Stomach smooth muscle (tissue), 2 donors: Measurements from ENCODE around the gene ADAM15.

Source experiments
- H3K27ac ChIP-seq: one replicate; pipeline ENCODE4 v1.7.0; 2013; ENCODE audit warnings: mild to moderate bottlenecking, low read length, inconsistent platforms
- H3K27me3 ChIP-seq, 2 donors: one replicate each; pipeline ENCODE4 v1.7.0; 2013; ENCODE audit warnings: low read length in 2 of 2; ENCODE audit not compliant: insufficient read depth in 2 of 2, control insufficient read depth in 1 of 2
- H3K36me3 ChIP-seq, 2 donors: one replicate each; pipeline ENCODE4 v1.7.0; 2013; ENCODE audit warnings: low read length in 2 of 2; ENCODE audit not compliant: control insufficient read depth in 2 of 2, insufficient read depth in 2 of 2
- H3K4me1 ChIP-seq: one replicate; pipeline ENCODE4 v1.7.0; 2013; ENCODE audit warnings: low read length; ENCODE audit not compliant: control insufficient read depth, insufficient read depth
- H3K4me3 ChIP-seq, 2 donors: one replicate each; pipeline ENCODE4 v1.7.0; 2013; ENCODE audit warnings: low read length in 2 of 2
- H3K9ac ChIP-seq, 2 donors: one replicate each; pipeline ENCODE4 v1.7.0; 2013; ENCODE audit warnings: low read length in 2 of 2, mild to moderate bottlenecking in 1 of 2
- H3K9me3 ChIP-seq, 2 donors: one replicate each; pipeline ENCODE4 v1.7.0; 2013; ENCODE audit warnings: low read length in 2 of 2; ENCODE audit not compliant: control insufficient read depth in 2 of 2
- donor health status: healthy.
- donor health status: Pancreatic carcinoma.

ADAM15 gene

DNA sequence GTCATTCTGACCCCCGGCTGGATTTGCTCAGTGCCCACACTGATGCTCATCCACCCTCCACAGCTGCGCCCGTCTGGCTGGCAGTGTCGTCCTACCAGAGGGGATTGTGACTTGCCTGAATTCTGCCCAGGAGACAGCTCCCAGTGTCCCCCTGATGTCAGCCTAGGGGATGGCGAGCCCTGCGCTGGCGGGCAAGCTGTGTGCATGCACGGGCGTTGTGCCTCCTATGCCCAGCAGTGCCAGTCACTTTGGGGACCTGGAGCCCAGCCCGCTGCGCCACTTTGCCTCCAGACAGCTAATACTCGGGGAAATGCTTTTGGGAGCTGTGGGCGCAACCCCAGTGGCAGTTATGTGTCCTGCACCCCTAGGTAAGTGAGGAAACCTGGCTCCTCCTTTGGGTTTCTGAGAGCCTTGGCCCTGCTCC is 6.7 kb downstream of the ADAM15 start:
- H3K36me3 ChIP-seq = peaks cover 33 to 35% of the 10 kb centered on the region in 2 donors
- peaks cover 18% of the 10 kb centered on the region for H3K4me1 ChIP-seq
- H3K9me3 ChIP-seq = no peaks in the 10 kb centered on the region
- H3K9ac ChIP-seq = no peak overlapping the region
- H3K27me3 ChIP-seq = peaks cover 0 to 5% of the 10 kb centered on the region in 2 donors
- H3K4me3 ChIP-seq = no peak overlapping the region
- no peak overlapping the region for H3K27ac ChIP-seq

DNA sequence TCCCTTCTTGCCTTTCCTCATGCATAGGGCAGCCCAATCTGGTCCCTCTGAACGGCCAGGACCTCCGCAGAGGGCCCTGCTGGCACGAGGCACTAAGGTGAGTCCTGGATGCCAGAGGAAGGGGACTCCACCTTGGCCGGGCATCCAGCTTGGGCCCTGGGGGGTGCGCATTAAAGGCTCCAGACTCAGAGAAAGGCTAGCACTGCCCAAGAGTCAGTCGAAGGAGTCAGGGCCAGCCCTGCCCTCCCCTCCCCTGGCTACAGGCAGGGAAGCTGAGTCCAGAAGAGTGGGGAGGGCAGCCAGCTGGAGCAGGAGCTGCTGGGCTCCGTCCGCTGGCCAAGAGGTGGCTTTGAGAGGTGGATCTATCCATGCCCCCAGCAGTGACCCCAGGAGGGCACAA is 9.6 kb downstream of the ADAM15 start:
- Histone ChIP-seq H3K36me3 (peaks cover 25 to 29% of the 10 kb centered on the region in 2 donors), H3K9ac (no peak overlapping the region), H3K27ac (no peak overlapping the region), H3K4me1 (peaks cover 29% of the 10 kb centered on the region), H3K9me3 (no peaks in the 10 kb centered on the region), H3K27me3 (peaks cover 0 to 5% of the 10 kb centered on the region in 2 donors), H3K4me3 (no peak overlapping the region)

DNA sequence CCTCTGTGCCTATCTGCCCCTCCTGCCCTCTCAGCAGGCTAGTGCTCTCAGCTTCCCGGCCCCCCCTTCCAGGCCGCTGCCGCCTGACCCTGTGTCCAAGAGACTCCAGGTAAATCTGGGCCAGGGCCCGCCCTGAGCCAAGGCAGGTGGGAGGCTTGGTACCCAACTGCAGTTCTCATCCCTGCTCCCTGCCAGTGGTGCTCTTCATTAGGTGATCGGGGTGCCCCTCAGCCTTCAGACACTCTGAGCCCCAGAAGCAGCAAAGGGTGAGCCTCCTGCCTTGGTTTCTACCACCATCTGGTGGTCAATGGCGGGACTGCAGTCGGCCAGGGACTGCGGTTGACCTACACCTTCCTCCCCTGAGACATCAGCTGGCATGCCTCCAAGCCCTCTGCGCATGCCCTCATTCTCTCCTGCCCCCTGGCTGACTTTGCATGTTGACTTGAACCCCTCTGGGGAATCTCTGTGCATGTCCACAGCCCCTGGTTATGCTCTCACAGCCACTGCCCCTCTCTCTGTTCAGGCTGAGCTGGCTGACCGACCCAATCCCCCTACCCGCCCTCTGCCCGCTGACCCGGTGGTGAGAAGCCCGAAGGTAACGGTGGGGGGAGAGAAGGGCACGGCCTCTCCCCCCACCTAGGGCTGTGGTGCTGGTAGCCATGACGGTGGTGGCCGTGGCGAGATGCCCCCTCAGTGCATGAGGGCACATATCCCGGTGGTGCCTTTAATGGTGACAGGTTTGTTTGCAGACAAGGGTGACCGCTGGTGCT is 10.4 kb downstream of the ADAM15 start:
- peaks cover 17 to 22% of the 10 kb centered on the region in 2 donors for H3K36me3 ChIP-seq
- no peak overlapping the region for H3K4me3 ChIP-seq
- no peak overlapping the region for H3K27ac ChIP-seq
- H3K4me1 ChIP-seq = peaks cover 29% of the 10 kb centered on the region
- H3K27me3 ChIP-seq = peaks cover 0 to 5% of the 10 kb centered on the region in 2 donors
- H3K9me3 ChIP-seq = no peaks in the 10 kb centered on the region
- H3K9ac ChIP-seq = no peak overlapping the region

DNA sequence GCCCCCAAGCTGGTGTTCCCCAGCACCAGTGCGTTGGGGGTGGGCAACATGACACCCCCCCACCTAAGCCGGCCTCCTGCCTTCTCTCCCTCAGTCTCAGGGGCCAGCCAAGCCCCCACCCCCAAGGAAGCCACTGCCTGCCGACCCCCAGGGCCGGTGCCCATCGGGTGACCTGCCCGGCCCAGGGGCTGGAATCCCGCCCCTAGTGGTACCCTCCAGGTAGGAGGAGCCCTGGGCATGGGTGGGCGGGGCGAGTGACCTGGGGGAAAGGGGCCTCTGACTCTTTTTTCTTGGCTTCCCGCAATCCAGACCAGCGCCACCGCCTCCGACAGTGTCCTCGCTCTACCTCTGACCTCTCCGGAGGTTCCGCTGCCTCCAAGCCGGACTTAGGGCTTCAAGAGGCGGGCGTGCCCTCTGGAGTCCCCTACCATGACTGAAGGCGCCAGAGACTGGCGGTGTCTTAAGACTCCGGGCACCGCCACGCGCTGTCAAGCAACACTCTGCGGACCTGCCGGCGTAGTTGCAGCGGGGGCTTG is 11.1 kb downstream of the ADAM15 start:
- Histone ChIP-seq H3K36me3 (peaks cover 16% of the 10 kb centered on the region in 2 donors), H3K4me1 (peaks cover 29% of the 10 kb centered on the region), H3K27ac (no peak overlapping the region), H3K4me3 (no peak overlapping the region), H3K9ac (no peak overlapping the region), H3K9me3 (no peaks in the 10 kb centered on the region), H3K27me3 (peaks cover 0 to 5% of the 10 kb centered on the region in 2 donors)

DNA sequence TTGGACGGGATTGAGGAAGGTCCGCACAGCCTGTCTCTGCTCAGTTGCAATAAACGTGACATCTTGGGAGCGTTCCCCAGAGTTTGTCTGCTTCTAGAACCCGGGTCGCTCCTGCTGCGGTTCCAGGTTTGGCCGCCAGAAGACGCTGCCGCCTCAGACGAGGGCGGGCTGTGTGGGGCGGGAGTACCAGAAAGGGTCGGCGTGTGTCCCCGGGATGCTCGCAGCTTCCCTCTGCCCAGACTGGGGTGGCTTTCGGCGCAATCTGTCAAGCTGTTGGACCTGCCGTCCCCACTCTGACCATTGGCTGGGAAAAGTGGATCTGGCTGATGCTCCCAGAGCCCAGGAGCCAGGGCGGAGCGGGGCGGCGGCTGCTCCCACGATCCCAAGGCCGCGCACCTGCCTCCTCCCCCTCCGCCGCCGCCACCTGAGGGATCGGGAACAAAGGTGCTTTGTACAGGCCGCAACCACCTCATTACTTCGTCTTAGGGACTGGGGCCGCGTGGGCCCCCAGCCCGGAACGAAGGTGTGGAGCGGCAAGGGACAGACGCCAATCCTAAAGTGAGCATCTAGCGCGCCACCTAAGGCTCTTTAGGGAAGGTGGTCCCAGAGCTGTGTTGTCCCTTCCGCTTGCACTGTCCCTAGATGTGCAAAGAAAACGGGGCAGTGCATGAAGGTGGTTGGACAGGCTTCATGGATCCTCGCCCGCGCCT is 11.7 kb downstream of the ADAM15 start:
- Histone ChIP-seq H3K27me3 (peaks cover 0 to 5% of the 10 kb centered on the region in 2 donors), H3K9me3 (no peaks in the 10 kb centered on the region), H3K9ac (peak overlapping the region in 1 of 2 donors; percentile 29), H3K36me3 (peaks cover 10 to 13% of the 10 kb centered on the region in 2 donors), H3K4me3 (peak overlapping the region; percentile 74 to 84), H3K27ac (peak overlapping the region; percentile 41), H3K4me1 (peaks cover 29% of the 10 kb centered on the region)

DNA sequence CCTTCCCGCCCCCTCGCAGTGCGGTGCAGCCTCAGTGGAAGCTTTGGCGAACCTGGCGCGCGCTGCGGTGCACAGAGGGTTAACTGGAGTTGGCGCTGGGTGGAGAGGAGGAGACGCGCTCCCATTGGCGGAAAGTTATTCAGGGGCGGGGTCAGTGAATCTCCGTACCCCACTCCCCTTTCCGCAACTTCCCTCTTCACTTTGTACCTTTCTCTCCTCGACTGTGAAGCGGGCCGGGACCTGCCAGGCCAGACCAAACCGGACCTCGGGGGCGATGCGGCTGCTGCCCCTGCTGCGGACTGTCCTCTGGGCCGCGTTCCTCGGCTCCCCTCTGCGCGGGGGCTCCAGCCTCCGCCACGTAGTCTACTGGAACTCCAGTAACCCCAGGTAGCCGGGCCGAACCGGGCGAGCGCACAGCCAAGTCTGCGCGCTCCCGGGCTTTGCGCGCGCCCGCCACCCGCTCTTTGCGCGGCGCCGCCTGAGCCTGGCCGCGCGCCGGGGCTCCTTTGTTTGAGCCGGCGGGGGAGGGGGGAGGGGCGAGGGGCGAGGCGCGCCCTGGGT is 12.5 kb downstream of the ADAM15 start, which contains the start of gene EFNA4:
Gene EFNA4, plus strand, starts transcription at position 191 of the 561 bp plus-strand sequence. Its CDS starts 84 bp downstream, at position 275.
- Histone ChIP-seq H3K4me3 (peak within 1 kb of the TSS; percentile 74 to 84), H3K9ac (peak within 1 kb of the TSS; percentile 24 to 60), H3K36me3 (peaks cover 2 to 6% of the 10 kb centered on the region in 2 donors), H3K4me1 (peaks cover 29% of the 10 kb centered on the region), H3K27ac (peak within 1 kb of the TSS; percentile 41), H3K9me3 (no peaks in the 10 kb centered on the region), H3K27me3 (peaks cover 0 to 5% of the 10 kb centered on the region in 2 donors)

DNA sequence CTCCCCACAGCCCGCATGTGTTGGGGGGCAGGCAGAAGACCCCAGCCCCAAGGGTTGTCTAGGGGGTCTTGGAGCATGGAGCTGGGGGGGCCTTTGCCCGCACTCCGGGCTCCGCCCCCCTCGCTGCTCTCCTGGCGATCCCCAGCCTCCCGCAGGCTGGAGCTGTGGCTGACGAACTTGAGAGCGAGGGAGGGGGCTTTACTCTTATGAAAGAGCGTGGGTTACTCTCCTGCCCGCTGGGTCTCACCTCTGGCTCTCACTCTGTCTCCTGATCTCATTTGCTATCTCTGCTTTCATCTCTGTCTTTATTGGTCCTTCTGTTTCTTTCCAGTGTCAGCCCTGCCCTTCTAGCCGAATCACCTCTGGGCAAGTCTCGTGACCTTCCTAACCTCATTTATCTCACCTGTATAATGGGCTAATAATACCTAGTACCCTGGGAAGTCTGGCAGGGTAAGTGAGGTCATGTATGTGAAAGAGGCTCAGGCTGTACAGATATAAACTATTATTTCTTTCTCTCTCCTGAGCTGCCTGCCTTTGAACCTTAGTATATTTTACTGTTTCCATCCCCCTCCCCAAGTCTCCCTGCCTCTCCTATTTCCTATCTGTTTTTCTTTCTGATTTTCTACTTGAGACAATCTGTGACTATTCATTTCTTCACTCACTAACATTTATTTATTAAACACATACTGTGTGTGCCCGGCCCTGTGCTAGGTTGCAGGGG is 13.2 kb downstream of the ADAM15 start:
- no peaks in the 10 kb centered on the region for H3K9me3 ChIP-seq
- peak overlapping the region; percentile 74 to 84 for H3K4me3 ChIP-seq
- H3K27ac ChIP-seq = no peak overlapping the region
- H3K36me3 ChIP-seq = peaks cover 0 to 4% of the 10 kb centered on the region in 2 donors
- H3K9ac ChIP-seq = peak overlapping the region; percentile 7 to 24
- peaks cover 0 to 5% of the 10 kb centered on the region in 2 donors for H3K27me3 ChIP-seq
- peaks cover 29% of the 10 kb centered on the region for H3K4me1 ChIP-seq

DNA sequence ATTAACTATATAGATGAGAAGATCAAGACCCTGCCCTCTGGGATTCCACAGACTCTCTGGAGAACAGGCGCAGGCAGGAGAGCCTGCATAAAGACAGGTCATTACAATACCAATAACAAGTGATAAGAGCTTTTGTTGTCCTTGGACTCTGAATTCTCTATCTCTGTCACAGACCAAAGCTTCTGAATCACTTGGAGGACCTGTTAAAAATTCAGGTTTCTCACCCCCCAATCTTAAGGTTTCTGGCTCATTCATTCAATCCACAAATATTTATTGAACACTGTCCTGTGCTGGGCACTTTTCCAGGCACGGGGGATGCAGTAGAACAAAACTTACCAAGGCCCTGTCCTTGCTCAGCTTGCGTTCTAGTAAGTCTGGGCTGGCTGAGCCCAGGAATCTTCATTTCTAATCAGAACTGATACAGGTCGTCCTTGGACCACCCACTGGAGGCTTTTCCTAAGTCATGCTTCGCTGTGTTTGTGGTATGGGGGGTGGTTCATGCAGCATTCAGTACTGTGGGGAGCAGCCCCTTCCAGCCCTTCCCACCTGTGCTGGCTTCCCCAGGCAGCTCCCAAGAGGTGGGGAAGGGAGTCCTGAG is 13.8 kb downstream of the ADAM15 start:
- no peak overlapping the region for H3K9ac ChIP-seq
- no peaks in the 10 kb centered on the region for H3K9me3 ChIP-seq
- H3K27ac ChIP-seq = no peak overlapping the region
- peaks cover 0 to 5% of the 10 kb centered on the region in 2 donors for H3K27me3 ChIP-seq
- H3K4me1 ChIP-seq = peaks cover 29% of the 10 kb centered on the region
- H3K4me3 ChIP-seq = no peak overlapping the region
- H3K36me3 ChIP-seq = peaks cover 0 to 4% of the 10 kb centered on the region in 2 donors

DNA sequence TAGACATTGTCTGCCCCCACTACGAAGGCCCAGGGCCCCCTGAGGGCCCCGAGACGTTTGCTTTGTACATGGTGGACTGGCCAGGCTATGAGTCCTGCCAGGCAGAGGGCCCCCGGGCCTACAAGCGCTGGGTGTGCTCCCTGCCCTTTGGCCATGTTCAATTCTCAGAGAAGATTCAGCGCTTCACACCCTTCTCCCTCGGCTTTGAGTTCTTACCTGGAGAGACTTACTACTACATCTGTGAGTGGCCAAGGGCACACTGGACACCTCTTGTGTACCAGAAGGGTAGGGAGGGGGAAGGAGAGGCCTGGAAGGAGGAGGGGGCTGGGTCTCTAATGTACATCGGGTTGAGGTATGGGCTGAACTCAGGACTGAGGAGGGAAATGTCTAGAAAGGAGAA is 15.7 kb downstream of the ADAM15 start:
- Histone ChIP-seq H3K36me3 (peaks cover 0 to 2% of the 10 kb centered on the region in 2 donors), H3K4me3 (no peak overlapping the region), H3K27me3 (peaks cover 0 to 5% of the 10 kb centered on the region in 2 donors), H3K9ac (no peak overlapping the region), H3K27ac (no peak overlapping the region), H3K9me3 (no peaks in the 10 kb centered on the region), H3K4me1 (peaks cover 36% of the 10 kb centered on the region)

DNA sequence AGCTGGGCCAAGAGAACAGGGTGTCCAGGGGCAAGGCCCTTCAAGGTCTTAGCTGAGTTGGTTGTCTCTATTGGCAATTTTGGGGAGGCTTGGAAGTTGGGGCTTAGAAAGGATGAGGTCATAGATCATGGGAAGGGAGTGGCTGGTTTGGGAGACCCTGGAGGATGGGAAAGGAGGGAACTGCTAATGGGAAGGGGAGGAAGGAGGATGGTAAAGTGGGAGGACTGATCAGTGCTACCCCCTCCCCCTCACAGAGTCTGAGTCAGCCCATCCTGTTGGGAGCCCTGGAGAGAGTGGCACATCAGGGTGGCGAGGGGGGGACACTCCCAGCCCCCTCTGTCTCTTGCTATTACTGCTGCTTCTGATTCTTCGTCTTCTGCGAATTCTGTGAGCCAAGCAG is 17.5 kb downstream of the ADAM15 start:
- Histone ChIP-seq H3K27me3 (no peaks in the 10 kb centered on the region), H3K9me3 (no peaks in the 10 kb centered on the region), H3K4me3 (no peak overlapping the region), H3K4me1 (peaks cover 17% of the 10 kb centered on the region), H3K9ac (no peak overlapping the region), H3K36me3 (peaks cover 0 to 2% of the 10 kb centered on the region in 2 donors), H3K27ac (no peak overlapping the region)
